SK-MEL-5 (cell line): ENCODE results near the gene FHOD3. TPM values are rescaled to one million over a fixed set of nuclear protein-coding genes. Genes with fewer than 3 reads are reported as not detected.
A peak's percentile ranks its signal among the peaks of the same experiment; 100 is the strongest.

Experiments used
- DNase-seq: peaks from one replicate; pipeline ENCODE4 v3.0.0-alpha.2; 2016; ENCODE audit warnings: low read depth, low spot score
- in situ Hi-C: cut with HindIII; loops from 2 replicates; pipeline ENCODE4 v1.10.0; 2016; ENCODE audit warnings: low sequenced_read_pairs, high pct_unique_total_duplicates, low pct_unique_long_range_greater_than_20kb
- total RNA-seq: library from RNA; depleted of rRNA; stranded (reverse); fragments of >200 nt; shearing (Covaris generic); gene quantifications from 2 replicates; pipeline ENCODE4 v1.2.3, GENCODE V29; 2014

The FHOD3 gene
- total RNA-seq, 1 experiment from 2014 or later = 2.4 TPM

DNA sequence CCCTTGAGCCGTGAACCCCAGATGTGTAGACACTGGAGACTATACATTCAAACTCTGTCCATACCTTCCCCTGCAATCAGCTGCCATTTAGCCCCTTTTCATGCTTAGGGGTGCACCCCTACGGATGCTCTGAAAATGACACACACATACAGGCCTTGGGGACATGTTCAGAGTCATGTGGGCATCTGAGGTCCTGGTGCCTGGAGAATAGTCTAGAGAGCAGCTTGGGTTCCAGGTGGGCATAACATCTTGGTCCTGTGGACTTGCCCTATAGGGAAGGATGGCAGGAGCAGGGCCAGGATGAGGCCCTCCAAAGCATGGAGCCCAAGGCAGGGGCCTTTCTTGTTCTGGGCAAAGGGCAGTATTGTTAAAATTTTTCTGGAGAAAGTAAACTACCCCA, 9.9 kb upstream of the FHOD3 start:
- in situ Hi-C loops = no loop called here
- no peak for DNase-seq

DNA sequence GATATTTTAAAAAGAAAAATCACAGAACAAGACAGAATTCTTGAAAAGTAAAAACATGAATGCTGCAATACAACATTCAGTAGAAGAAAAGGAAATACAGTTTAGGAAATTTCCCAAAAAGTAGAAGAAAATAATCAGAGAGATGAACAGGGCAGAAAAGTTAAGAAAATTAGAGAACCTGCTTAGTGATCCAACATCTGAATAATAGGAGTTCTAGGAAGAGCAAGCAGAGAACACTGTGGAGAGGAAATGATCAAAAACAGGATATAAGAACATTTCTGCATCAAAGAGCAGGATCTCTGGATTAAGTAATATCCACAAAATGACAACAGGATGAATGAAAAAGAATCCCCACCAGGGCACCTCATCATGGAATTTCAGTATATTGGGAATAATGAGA, 8.8 kb upstream of the FHOD3 start:
- no peak for DNase-seq
- in situ Hi-C loops = no loop called here

DNA sequence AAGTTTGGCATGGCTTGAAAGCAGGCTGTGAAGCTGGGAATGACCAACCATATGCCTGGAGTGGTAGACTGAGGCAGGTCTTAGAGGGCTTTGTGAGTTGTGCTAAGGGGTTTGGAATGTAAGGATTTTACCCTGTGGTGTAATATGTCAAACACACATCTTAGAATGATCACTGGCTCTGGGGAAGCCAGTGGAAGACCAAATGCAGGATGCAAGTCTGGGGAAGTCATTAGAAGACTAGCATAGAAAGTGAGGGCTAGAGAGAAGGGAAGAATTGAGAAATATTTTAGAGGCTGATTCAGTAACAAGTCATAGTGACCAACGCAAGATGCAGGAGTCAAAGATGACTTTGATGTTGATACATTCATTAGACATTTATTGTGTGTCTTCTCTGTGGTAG, 3.5 kb upstream of the FHOD3 start:
- in situ Hi-C loops = no loop called here
- no peak for DNase-seq

DNA sequence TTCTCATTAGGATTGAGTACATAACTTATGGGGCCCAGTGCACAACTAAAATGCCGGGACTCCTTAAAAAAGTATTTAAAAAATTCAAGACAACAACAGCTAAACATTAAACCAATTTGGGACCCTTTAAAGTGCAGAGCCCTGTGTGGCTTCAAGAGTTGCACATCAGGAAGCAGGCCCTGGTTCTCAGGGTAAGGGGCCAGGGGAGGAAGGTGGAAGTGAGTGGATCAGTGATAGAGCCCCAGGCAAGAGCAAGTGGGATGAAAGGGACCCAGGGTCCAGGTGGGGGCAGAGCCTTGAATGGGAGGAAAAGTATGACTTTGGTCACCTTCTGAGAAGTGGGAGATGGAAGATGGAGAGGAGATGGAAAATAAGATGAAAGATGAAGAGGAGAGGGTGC, 2.3 kb upstream of the FHOD3 start:
- DNase-seq = no peak
- in situ Hi-C loops = no loop called here

DNA sequence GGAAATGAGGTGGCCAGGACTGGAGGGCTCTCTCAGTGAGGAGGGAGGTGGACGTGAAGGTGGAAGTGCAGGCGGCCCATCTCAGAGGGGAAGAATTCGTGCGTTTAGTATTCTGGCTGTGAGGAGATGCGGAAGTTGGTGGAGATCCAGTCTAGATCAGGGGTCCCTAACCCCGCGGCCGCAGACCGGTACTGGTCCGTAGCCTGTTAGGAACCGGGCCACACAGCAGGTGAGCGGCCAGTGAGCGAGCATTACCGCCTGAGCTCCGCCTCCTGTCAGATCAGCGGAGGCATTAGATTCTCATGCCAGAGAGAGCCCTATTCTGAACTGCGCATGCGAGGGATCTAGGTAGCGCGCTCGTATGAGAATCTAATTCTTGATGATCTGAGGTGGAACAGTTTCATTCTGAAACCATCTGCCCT, 1.6 kb upstream of the FHOD3 start:
- no peak for DNase-seq
- in situ Hi-C loops = no loop called here

DNA sequence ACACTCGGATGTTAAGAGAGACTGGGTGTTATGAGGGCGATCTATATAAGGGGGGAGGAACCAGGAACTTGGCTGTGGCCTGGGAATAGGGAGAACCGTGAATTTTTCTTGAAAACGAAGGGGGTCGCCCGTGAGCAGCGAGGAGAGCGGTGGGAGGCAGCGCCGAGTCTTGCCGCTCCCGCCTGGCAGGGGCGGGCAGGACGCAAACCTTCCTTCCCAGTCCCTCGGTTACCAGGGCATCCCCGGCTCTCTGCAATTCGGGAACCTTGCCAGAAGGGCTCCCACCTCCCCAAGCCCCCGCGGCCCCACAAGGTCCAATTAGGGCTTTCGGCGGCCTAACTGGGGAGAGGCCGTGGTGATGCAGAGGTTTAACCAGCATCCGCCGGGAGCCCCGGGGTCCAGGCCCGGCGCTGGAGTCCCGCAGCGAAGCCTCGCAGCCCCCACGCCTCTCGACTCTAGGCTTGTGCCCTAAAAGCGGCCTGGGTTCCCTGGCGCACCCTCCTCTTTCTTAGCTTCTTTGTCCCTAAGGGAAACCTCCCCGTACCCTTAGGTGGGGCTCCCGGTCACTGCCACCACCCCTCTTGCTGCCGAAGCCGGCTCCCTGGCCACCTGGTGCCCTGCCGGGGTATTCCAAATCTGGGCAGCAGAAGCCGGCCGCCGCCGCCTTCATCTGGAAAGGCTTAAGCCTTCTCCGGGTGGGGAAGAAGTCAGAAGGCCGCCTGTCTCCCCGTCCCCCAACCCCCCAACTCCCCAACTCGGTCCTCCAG, 680 bp upstream of the FHOD3 start:
- in situ Hi-C loops = no loop called here
- peak; percentile 66 for DNase-seq

DNA sequence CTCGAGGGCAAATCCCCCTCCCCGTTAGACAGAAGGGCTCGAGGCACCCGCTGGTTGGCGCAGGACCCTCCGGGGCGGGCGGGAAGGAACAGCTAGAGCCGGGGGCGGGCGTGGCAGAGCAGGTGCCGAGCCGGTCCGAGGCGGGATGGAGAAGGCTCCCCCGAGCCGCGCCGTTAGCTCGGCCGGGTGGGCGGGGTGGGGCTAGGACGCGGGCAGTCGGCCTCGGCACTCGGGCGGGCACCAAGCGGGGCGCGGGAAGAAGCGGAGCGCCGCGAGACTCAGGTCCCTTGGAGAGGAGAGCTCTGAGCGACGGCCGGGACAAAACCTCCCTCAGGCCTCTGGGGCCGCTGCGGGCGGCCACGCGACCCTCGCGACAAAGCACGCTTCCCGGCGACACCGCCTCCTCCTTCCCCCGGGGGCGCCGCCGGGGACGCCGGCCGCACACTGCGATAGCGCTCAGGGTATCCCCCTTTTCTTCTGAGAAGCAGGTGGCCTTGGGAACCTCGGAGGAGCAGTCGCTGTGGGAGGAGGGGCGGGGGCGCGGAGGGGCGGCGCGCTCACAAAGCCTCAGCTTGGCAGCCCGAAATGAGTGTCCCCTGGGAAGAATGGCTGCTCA, 721 bp downstream of the FHOD3 start:
- in situ Hi-C loops = no loop called here
- no peak for DNase-seq

DNA sequence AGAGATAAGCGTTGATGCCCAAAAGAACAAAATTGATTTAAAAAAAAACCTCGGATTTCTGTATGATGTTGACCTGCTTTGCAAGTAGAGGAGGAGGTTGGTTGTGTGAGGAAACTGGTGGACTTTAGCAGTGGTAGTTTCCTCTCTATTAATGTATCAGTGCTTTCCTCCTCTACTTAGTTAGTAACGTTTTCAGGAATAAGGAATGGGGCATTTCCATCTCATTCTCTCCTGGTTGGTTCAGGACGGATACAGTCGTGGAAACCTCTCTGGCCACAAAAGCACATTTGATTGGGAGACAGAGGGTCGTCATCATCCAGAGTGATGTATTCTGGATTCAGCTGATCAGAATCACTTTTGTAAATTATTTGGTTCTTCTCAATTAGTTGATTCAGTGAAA, 1.5 kb downstream of the FHOD3 start:
- in situ Hi-C loops = no loop called here
- no peak for DNase-seq

DNA sequence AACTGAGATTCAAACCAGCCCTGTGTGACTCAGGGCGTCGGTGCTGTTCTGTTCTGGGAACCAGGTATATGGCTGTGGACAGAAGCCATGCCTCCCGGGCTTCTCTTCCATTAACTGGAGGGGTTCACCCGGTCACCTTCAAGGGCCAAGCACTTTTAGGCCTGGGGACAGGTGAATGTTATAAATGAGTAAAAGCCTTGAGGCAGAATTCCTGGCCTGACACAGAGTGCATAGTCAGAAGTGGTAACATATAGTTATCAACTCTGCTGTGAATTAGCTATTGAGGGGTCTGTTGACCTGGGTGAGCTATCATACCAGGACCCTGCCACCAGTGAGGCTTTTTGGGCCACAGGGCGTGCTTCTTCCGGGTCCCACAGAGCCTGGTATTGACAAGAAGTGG, 2.7 kb downstream of the FHOD3 start:
- in situ Hi-C loops = no loop called here
- no peak for DNase-seq

DNA sequence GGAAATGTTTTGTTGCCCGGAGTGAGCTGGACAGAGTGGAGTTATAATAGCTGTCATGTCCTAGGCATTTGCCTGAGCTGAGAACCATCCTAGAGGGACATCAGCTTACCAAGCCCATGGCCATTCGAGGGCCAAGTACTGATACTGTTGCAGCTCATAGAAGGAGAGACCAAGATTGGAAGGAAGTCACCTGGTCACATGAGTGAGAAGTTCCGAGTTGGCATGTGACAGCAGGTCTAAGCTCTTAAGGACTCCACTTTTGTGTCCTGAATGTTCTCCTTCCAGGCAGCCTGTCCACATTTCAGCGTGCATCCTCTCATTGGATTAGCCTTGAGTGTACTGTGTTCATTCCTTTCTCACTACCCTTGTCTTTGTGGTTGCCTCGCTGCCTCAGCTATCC, 4.4 kb downstream of the FHOD3 start:
- in situ Hi-C loops = no loop called here
- DNase-seq = no peak

DNA sequence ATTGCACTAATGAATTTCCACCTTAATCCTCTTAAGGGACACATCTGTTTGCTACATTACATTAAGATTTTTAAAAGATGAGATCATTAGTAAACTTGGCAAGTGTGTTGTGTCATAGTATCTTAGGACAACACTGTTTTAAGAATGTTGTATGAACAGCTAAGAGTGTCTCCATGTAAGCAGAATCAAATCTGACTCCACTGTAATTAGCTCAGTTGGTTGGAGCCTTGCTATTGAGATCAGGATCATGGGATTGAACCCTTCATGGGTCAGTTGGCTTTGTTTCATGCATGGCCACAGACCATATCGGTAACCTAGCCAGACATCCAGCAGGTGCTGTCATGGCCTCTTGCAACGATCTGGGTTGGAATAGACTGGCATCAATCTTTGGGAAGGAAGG, 5.2 kb downstream of the FHOD3 start:
- in situ Hi-C loops = no loop called here
- DNase-seq = no peak

DNA sequence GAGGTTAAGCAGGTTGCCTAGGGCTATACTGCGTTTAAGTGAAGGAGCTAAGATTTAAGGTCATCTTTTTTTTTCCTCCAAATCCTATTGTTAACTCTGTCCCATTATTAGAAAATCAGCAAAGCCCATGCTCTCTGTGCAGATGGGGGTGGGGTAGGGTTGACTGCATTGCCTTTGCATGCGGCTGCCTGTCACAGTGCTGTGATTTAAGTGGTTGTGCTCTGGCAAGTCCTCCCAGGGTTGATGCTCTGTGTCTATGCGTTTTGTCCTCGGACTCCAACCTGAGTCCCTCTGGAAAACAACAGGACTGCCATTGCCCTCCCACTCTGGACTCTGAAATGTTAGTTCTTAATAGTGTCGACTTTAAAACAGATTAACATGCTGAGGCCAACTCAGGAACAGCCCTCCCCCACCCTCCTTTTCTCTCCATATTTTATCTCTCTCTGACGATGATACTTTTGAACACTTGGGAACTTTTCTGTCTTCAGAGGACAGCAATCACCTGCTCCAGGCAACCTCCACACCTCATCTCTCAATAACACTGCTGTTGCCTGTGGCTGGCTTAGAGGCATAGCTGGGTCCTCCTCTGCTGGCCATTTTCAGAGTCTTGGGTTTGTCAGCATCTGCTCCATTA, 5.8 kb downstream of the FHOD3 start:
- DNase-seq = no peak
- in situ Hi-C loops = no loop called here

DNA sequence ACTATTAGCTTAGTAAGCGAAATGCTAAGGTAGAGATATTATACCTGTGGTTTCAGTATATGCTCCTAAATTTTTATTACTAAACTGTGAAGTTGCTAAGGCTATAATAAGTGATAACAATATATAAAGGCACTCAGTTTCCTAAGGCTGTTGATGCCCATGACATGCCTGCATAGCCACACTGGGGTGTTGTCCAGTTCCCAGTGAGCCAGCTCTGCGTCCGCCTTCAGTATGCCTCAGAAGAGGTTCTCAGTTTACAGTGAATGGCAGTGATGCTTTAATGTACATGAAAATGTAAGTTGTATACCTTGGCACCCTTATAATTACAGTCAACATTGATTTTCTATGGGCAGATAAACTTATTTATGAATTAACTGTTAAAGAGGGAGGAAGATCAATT, 7.2 kb downstream of the FHOD3 start:
- no peak for DNase-seq
- in situ Hi-C loops = no loop called here

DNA sequence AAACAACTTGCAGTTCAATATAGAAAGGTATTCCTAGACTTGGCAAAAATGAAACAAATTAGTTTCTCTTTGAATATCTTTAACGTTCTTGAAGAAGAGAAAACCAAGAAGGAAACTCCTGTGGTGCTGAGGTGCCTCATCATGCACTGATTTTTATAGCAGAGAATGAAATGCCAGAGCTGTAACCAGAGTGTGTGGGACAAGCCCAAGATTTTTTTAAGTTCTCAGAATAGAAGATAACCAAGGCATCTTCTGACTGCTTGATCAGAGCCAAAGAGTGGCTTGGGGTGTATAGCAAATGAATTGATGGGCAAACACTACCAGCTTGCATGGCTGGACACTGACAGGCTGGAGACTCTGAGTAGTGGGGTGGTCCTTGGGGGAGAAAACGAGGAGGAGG, 7.9 kb downstream of the FHOD3 start:
- in situ Hi-C loops = no loop called here
- no peak for DNase-seq

DNA sequence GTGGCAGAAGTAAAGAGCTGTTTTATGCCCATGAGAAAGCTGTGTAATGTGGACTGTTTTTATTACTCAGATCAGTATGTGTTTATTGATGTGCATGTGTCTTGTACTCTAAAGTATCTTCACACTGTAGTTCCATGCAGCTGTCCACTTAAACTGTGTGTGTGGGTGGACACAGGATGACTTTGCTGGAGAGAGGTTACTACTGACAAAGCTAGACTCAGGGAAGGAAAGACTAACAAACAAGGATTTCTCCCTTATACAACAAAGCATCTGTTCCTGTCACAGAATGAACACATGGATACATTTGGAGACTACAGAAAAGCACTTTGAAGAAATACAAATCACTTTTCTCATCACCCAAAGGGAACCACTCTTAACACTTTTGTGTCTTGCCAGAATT, 10.0 kb downstream of the FHOD3 start:
- no peak for DNase-seq
- in situ Hi-C loops = no loop called here

DNA sequence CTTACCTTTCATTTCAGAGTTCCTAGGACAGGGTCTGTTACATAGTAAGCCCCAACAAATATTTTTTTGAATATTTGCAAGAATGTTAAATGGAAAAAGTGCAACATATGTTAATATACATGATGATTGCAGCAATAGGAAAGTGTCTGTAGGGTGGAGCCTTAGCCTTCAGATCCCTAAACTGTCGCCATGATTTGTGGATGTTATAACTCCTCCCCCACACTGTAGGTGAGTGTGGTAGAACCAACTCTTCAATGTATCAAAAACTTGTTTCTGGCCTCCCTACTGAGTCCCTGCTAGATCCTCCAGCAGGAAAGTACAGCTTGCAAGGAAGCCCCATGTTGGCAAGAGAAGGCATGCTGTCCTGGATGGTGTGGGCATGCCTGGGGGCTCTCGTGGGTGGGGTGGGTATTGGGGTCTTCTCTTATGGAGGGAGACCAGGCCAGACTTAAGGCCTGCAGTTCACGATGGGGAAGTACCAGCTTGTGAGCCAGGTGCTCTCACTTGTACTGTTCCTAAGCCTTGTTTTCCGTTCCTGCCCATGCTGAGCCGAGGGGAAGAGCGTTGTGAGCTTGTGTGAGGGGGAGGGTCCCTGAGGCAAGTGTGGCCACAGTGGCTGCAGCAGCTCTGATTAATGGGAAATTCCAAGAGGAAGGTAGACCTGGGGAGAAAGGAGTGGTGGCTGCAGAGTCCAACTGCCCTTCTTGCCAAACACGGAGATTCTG, 11.4 kb downstream of the FHOD3 start:
- DNase-seq = no peak
- in situ Hi-C loops = no loop called here

DNA sequence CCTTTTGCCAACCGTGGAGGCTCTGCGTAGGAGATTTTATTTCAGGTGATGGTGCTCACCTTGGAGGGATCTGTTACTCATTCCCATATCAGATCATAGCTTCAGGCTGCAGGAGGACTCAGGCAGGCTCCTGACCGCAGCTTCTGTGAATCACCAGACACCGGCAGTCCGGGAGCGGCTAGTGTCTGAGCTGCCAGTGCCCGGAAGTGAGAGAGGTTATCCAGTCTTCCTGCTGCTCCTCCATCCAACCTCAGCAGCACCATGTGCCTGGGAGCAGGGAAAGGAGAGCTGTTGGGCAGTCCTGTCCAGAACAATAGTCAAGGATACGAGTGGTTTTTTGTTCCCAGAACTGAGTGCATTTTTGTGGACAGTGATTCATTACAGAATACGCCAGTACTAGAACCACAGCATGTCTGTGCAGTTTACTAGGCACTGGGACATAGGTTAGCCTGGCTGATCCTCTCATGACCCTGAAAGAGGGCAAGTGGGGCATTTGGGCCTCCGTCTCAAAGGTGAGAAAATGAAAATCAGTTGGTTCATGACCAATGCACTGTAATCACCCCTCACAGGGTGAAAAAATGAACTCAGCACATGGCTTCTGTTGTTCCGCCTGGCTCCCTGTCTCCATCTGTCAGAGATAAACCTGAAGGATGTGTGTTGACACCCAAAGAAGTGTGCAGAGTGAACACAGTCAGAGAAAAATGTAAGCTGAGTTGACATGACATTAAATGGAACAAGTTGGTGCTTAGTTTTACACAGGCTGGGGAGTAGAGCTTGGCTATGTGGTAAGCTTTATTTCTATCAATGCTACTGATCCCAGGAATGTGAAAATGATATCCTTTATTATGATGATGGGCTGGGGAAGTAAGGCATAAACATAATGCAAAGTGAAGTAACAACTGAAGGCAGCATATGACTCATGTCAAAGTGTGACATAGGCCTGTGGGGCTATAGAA, 12.2 kb downstream of the FHOD3 start:
- in situ Hi-C loops = no loop called here
- peak; percentile 39 for DNase-seq
